GM10266 (cell line): ENCODE measurements around the gene IFITM2.

Experiments
- DNase-seq: peaks from one replicate; pipeline ENCODE4 v3.0.0; 2012; ENCODE audit errors: extremely low spot score
- TF ChIP-seq, protein P1 (sequence below): IDR thresholded peaks from 2 replicates; pipeline ENCODE4 v1.5.1; 2012; ENCODE audit warnings: mild to moderate bottlenecking, low read depth; ENCODE audit not compliant: control insufficient read depth, insufficient read depth; ENCODE audit errors: missing control alignments

IFITM2 gene

DNA sequence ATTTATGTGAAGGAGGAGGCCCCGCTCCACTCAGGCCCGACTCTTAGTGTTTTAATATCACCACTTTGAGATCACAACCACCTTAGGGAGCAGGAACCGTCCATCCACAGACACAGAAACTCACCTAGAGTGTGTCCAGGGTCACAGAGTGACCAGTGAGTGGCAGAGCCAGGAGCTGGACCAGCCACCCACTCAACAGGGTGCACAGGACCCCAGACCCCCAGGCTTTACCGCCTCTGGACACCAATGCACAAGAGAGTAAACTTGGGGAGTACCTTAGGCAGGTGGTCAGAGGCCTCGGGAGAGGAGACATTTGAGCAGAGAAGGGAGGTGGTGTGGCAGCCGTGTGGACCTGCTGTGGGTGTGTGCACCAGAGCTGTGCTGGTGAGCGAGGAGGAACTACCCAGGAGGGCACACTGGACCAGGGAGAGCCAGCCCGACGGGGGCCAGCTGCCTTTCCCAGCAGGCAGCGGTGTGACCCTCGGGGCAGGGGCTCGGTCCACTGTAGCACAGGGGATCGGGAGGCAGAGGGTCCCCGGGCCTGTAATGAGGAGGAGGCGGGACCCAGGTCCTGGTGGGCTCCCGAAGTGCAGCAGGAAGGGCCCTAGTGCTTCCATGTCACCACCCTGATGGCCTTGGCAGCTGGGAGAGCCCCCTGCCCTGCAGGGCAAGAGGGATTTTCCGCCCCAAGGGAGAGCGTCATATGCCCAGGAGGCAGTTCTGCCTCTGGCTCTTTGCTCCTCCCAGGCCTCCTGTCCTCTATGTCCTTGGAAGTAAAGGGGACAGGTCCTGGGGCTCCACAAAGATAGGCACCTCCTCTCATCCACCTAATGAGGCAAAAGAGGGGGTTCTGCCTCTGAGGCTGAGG, 36.9 kb upstream of the IFITM2 start:
- no peak for DNase-seq

GRCh38 chr11:271319-271715, 36.3 kb upstream of the IFITM2 start:
- DNase-seq, result no peak
- TF ChIP-seq, protein P1, sequence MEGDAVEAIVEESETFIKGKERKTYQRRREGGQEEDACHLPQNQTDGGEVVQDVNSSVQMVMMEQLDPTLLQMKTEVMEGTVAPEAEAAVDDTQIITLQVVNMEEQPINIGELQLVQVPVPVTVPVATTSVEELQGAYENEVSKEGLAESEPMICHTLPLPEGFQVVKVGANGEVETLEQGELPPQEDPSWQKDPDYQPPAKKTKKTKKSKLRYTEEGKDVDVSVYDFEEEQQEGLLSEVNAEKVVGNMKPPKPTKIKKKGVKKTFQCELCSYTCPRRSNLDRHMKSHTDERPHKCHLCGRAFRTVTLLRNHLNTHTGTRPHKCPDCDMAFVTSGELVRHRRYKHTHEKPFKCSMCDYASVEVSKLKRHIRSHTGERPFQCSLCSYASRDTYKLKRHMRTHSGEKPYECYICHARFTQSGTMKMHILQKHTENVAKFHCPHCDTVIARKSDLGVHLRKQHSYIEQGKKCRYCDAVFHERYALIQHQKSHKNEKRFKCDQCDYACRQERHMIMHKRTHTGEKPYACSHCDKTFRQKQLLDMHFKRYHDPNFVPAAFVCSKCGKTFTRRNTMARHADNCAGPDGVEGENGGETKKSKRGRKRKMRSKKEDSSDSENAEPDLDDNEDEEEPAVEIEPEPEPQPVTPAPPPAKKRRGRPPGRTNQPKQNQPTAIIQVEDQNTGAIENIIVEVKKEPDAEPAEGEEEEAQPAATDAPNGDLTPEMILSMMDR, result no peak

More for the DNA sequence above, 36.9 kb upstream of the IFITM2 start:
- TF ChIP-seq, protein P1, result no peak

DNA sequence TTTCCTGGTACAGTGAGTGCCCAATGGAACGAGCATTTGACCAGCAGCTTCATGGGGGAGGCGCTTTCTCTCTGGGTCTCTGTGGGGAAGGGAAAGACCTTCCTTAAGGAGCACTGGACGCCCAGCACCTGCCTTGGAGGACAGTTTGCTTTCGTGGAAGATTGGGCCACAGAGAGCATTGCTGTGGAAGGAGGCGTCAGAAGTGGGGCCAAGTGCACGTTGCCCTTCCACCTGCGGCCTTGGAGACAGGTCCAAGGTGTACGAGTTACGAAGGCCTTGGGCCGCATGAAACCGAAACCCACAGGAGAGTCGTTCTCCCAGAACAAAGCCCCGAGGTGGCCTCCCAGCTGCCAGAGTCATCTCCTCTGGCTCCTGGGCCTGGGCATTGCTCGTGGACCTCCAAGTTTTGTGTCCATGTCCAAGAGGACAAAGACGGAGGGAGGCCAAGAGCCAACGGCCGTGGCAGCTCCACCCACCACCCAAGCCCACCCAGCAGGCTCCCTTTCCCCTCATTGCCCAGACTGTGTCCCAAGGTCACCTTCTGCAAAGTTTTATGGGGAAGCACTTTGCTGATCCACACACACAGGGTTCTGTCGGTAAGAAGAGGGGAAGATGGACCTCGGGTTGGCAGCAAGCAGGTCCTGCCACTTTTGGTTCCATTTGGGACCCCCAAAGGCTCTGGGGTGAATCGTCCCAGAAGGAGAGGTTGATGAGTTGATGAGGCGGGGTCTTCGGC, 35.3 kb upstream of the IFITM2 start:
- no peak for DNase-seq

DNA sequence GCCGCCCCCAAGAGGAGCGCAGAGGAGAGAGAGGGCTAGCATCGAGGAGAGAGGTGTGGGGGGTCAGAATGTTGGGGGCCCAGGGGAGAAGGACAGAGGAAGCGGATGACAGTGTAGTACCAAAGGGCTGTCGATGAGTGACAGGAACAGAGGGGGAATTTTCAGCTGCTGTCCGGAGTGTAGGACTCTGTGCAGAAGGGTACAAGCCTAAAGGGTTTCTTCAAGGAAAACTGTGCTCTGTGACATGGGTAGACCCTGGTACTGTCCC, 34.8 kb upstream of the IFITM2 start:
- TF ChIP-seq, protein P1, result no peak
- DNase-seq, result no peak

More for the DNA sequence above, 35.3 kb upstream of the IFITM2 start:
- TF ChIP-seq, protein P1, result no peak

DNA sequence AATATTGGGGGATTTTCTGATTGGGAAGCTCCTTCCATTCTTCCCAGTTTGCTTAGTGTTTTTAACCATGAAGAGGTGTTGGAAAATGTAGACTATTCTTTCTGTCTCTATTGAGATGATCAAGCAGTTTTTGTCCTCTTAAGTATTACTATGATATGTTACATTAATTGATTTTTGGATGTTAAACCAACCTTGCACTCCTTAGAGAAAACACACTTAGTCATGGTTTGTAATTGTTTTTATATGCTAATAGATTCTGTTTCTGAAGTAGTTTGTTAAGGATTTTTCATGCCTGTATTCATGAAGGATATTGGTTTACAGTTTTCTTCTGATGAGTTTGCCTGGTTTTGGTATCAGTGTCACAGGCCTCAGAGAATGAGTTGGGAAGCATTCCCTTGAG, 31.4 kb upstream of the IFITM2 start:
- TF ChIP-seq, protein P1, result no peak
- no peak for DNase-seq

- DNase-seq, result peak; percentile 29
- TF ChIP-seq, protein P1, result no peak
These were observed 29.3 kb upstream of the IFITM2 start, which contains the start of gene NLRP6 for GRCh38 chr11:278001-278951. Gene NLRP6, plus strand, starts transcription at chr11:278407. Its CDS starts 163 bp downstream, at chr11:278570.
